Lower leg skin (tissue), 3 donors: Measurements from ENCODE around the gene ZNF518A.

Source experiments
- CTCF ChIP-seq, 3 donors: fragments of 450-650 bp; IDR thresholded peaks; one replicate each; pipeline ENCODE4 v1.5.1; 2016; ENCODE audit warnings: antibody characterized with exemption in 3 of 3, mild to moderate bottlenecking in 3 of 3, moderate library complexity in 2 of 3
- POLR2A ChIP-seq, 2 donors: fragments of 450-650 bp; IDR thresholded peaks; one replicate each; pipeline ENCODE4 v1.6.1; 2016 to 2017; ENCODE audit warnings: antibody characterized with exemption in 2 of 2, mild to moderate bottlenecking in 1 of 2, moderate library complexity in 1 of 2

DNA sequence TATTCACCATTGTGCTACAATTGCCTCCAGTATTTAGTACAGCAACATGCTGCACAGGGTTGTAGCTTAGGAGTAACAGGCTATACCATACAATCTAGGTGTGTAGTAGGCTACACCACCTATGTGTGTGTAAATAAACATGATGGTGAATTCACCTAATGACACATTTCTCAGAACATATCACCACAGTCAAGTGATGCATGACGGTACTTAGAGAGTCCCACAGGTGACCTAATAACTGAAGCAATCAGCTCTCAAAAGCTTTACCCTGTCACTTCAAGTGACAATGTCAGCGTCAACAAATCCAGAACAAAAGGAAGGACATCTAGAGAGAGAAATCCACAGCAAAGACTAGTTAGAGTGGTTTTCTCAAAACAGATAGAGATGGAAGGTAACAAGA, 47.9 kb upstream of the ZNF518A start:
- TF ChIP-seq CTCF (IDR thresholded peaks at IDR 0.05) (no peak), POLR2A (IDR thresholded peaks at IDR 0.05) (no peak)
